HCT116 (cell line): ENCODE data around the gene ZFP1. TPM values are rescaled to one million over a fixed set of nuclear protein-coding genes. Genes with fewer than 3 reads are reported as not detected.

Source experiments
- ATAC-seq: fragments of 200-7000 bp; cut with Tn5 transposase; 2 replicates; pipeline ENCODE4 v1.9.1; 2020; ENCODE audit warnings: mild to moderate bottlenecking, moderate library complexity
- BruUV-seq: library from RNA; stranded (reverse); fragments of 400-500 nt; replicated peaks from 2 replicates; lab custom pipeline; 2021; lab: Mats Ljungman, UMichigan
- CTCF ChIA-PET: fragments of 300-600 bp; sonication (Branson Sonifier 250); formaldehyde crosslinking; loops from one replicate; lab custom pipeline; 2021; ENCODE audit warnings: antibody characterized with exemption; lab: Charles Lee
- POLR2A ChIA-PET: fragments of 300-600, 350-600 bp; sonication (Branson Sonifier 250); formaldehyde crosslinking; loops from one replicate; lab custom pipeline; 2021; ENCODE audit warnings: antibody characterized with exemption; lab: Charles Lee
- RAD21 ChIA-PET, 2 experiments: fragments of 300-600 bp; sonication (Branson Sonifier 250); formaldehyde crosslinking; loops; one replicate each; lab custom pipeline; 2023; ENCODE audit warnings: low total read pairs in 2 of 2; ENCODE audit not compliant: uncharacterized antibody in 2 of 2, unreplicated experiment in 2 of 2, low non-redundant PET in 1 of 2; lab: Charles Lee
- DNase-seq: peaks from one replicate; pipeline ENCODE4 v3.0.0-alpha.2; 2010; ENCODE audit warnings: low read depth, low spot score
- H2AFZ ChIP-seq: fragments of 200-600 bp; shearing (Covaris generic), sonication (generic); 2 replicates; pipeline ENCODE4 v1.6.1; 2017; ENCODE audit warnings: low read depth, mixed run types, mixed read lengths, antibody characterized with exemption, low read length; ENCODE audit not compliant: poor library complexity, severe bottlenecking
- H3K27ac ChIP-seq: 2 replicates; pipeline ENCODE4 v1.5.1; 2012; ENCODE audit warnings: low read depth, low read length
- H3K27me3 ChIP-seq: fragments of 200-600 bp; sonication (generic); 2 replicates; pipeline ENCODE4 v1.6.1; 2016; ENCODE audit warnings: mixed run types, low read length, mixed read lengths; ENCODE audit not compliant: insufficient read depth
- H3K36me3 ChIP-seq, 2 experiments: fragments of 200-500 bp in 1 of 2; fragments of 200-600 bp in 1 of 2; sonication (Bioruptor generic) in 1 of 2; sonication (generic) in 1 of 2; 2 replicates each; pipeline versions ENCODE4 v1.5.1 to v1.6.1; 2014 to 2016; ENCODE audit warnings: low read length in 2 of 2, inconsistent platforms in 1 of 2, mixed read lengths in 1 of 2, mixed run types in 1 of 2; ENCODE audit not compliant: insufficient read depth in 2 of 2, control insufficient read depth in 1 of 2
- H3K4me1 ChIP-seq, 2 experiments: fragments of 200-600 bp in 1 of 2; sonication (generic) in 1 of 2; 2 replicates each; pipeline versions ENCODE4 v1.5.1 to v1.6.1; 2012 to 2017; ENCODE audit warnings: low read length in 2 of 2, inconsistent platforms in 1 of 2, mild to moderate bottlenecking in 1 of 2, mixed read lengths in 1 of 2, mixed run types in 1 of 2, moderate library complexity in 1 of 2; ENCODE audit not compliant: insufficient read depth in 2 of 2, control insufficient read depth in 1 of 2
- H3K4me2 ChIP-seq: fragments of 200-600 bp; sonication (generic); 2 replicates; pipeline ENCODE4 v1.6.1; 2017; ENCODE audit warnings: mixed run types, low read length, mixed read lengths
- H3K4me3 ChIP-seq, 2 experiments: fragments of 200-600 bp in 1 of 2; sonication (generic) in 1 of 2; replicated peaks in 1 of 2; 2 replicates each; pipeline ENCODE4 v1.5.1; 2011 to 2016; ENCODE audit warnings: low read length in 2 of 2, control low read depth in 1 of 2, low read depth in 1 of 2, mild to moderate bottlenecking in 1 of 2, mixed read lengths in 1 of 2, mixed run types in 1 of 2
- H3K79me2 ChIP-seq: fragments of 200-600 bp; sonication (generic); 2 replicates; pipeline ENCODE4 v1.6.1; 2017; ENCODE audit warnings: mild to moderate bottlenecking, mixed run types, low read length, moderate library complexity, mixed read lengths; ENCODE audit not compliant: insufficient read depth
- H3K9ac ChIP-seq: fragments of 200-600 bp; sonication (generic); 2 replicates; pipeline ENCODE4 v1.6.1; 2016; ENCODE audit warnings: low read length, mixed read lengths
- H3K9me2 ChIP-seq: fragments of 200-600 bp; sonication (generic), shearing (Covaris generic); 2 replicates; pipeline ENCODE4 v1.6.1; 2017; ENCODE audit warnings: mixed run types, mild to moderate bottlenecking, moderate library complexity; ENCODE audit not compliant: insufficient read depth
- H3K9me3 ChIP-seq, 2 experiments: fragments of 200-500 bp in 1 of 2; fragments of 200-600 bp in 1 of 2; sonication (Bioruptor generic) in 1 of 2; sonication (generic) in 1 of 2; 2 replicates each; pipeline ENCODE4 v1.6.1; 2014 to 2017; ENCODE audit warnings: low read length in 2 of 2, mixed read lengths in 2 of 2, inconsistent platforms in 1 of 2, low read depth in 1 of 2, mild to moderate bottlenecking in 1 of 2, mixed run types in 1 of 2, moderate library complexity in 1 of 2; ENCODE audit not compliant: control insufficient read depth in 1 of 2, insufficient read depth in 1 of 2
- H4K20me1 ChIP-seq: fragments of 200-600 bp; sonication (generic), shearing (Covaris generic); 2 replicates; pipeline ENCODE4 v1.6.1; 2017; ENCODE audit warnings: mixed run types, mild to moderate bottlenecking, moderate library complexity; ENCODE audit not compliant: insufficient read depth
- EZH2phosphoT487 ChIP-seq: fragments of 200-600 bp; IDR thresholded peaks from 2 replicates; pipeline ENCODE4 v1.6.1; 2018; ENCODE audit warnings: antibody characterized with exemption, borderline replicate concordance
- FOSL1 ChIP-seq: IDR thresholded peaks from 2 replicates; pipeline ENCODE4 v1.6.1; 2012; ENCODE audit warnings: low read depth
- RAD21 ChIP-seq: IDR thresholded peaks from 2 replicates; pipeline ENCODE4 v1.6.1; 2012; ENCODE audit warnings: low read depth, mild to moderate bottlenecking
- REST ChIP-seq: IDR thresholded peaks from 2 replicates; pipeline ENCODE4 v1.6.1; 2012; ENCODE audit warnings: low read depth
- intact Hi-C: fragments of 100-400 bp; cut with micrococcal nuclease; formaldehyde crosslinking; loops from 2 replicates; pipeline ENCODE4 v1.10.0; 2022
- total RNA-seq: library from RNA; stranded (reverse); gene quantifications from one replicate; pipeline ENCODE4 v1.2.1, GENCODE V29; 2021; ENCODE audit not compliant: unreplicated experiment

Gene ZFP1
- total RNA-seq, 1 experiment from 2014 or later: 12.8 TPM

DNA sequence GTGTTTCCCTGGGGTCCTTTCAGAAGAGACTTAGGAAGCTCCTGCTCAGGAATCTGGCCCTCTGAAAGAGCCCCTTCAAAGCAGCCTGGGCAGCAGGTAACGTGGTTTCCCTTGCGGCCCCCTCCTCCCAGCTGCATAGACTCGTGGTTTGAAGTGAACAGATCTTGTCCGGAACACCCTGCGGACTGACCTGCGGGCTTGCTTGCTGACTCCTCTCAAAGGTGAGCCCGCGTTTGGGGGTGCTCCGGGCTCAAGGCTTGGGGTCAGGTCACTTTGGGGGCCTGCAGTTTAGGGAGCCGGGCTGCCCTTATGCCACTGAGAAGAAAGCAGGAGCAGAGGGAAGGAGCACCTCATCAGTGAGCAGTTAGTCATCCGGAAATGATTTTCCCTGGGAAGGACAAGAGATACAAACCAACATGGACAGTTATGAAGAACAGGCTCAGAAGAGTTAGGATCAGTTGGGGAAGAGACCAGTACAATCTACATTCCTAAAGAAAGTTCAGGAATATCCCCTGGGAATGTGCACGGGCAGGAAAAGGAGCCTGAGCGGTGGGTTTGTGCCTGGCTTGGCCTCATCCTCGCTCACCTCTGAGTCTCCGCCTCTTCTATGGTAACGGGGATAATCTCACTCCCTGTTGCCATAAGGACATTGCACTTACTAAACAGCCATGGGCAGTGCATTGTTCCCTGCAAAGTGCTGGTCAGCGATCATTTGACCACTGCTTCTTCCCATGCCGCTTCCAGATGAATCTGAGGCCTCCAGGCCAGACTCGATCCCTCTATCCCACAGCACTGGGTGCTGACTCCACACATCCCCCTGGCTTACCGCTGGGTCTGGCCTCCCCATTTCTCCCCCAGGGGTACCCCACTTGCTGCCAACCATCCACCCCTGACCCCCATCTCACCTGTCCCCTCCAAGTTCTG, 41.7 kb upstream of the ZFP1 start:
- H3K4me1 ChIP-seq: peaks cover 35 to 47% of the 10 kb centered on the region in 2 experiments
- TF ChIP-seq RAD21 (no peak), FOSL1 (no peak)
- TF ChIP-seq, all 23 proteins: peak for 0
- Histone ChIP-seq H3K4me2 (no peak overlapping the region), H4K20me1 (no peaks in the 10 kb centered on the region), H3K4me3 (no peak overlapping the region), H2AFZ (no peak overlapping the region), H3K36me3 (peaks cover 0 to 5% of the 10 kb centered on the region in 2 experiments; a peak in 1 of 4 replicates), H3K27ac (no peak overlapping the region), H3K9ac (no peak overlapping the region), H3K27me3 (no peaks in the 10 kb centered on the region), H3K79me2 (no peaks in the 10 kb centered on the region; the same call in 1 of the 2 replicates), H3K9me3 (no peaks in the 10 kb centered on the region), H3K9me2 (no peaks in the 10 kb centered on the region)
- ChIA-PET CTCF (no interaction called here), RAD21 (interaction anchor here in 1 of 2 experiments (0.6 kb wide), 1 partner anchor 20 kb away, joined by 4 read pairs; no protein-coding TSS in a partner anchor), POLR2A (no interaction called here)
- DNase-seq (no peak), ATAC-seq (no peak)
- intact Hi-C loops: no loop called here
- BruUV-seq: no TSS peak

GRCh38 chr16:75107505-75107904, 40.8 kb upstream of the ZFP1 start:
- TF ChIP-seq REST (no peak), EZH2phosphoT487 (no peak)
- Histone ChIP-seq H2AFZ (no peak overlapping the region), H4K20me1 (no peaks in the 10 kb centered on the region), H3K4me2 (peak overlapping the region; percentile 79; the same call in 1 of the 2 replicates), H3K4me3 (no peak overlapping the region), H3K9ac (no peak overlapping the region), H3K27ac (no peak overlapping the region), H3K36me3 (peaks cover 0 to 5% of the 10 kb centered on the region in 2 experiments; a peak in 1 of 4 replicates), H3K4me1 (peaks cover 35 to 49% of the 10 kb centered on the region in 2 experiments), H3K9me2 (no peaks in the 10 kb centered on the region), H3K9me3 (no peaks in the 10 kb centered on the region), H3K27me3 (no peaks in the 10 kb centered on the region), H3K79me2 (no peaks in the 10 kb centered on the region; the same call in 1 of the 2 replicates)
- no TSS peak for BruUV-seq
- intact Hi-C loops: no loop called here
- RAD21 ChIA-PET: no interaction called here
- CTCF ChIA-PET: no interaction called here
- POLR2A ChIA-PET: no interaction called here
- DNase-seq: no peak
- ATAC-seq: no peak
